Measurements from ENCODE around the gene CORO2A.

DNA sequence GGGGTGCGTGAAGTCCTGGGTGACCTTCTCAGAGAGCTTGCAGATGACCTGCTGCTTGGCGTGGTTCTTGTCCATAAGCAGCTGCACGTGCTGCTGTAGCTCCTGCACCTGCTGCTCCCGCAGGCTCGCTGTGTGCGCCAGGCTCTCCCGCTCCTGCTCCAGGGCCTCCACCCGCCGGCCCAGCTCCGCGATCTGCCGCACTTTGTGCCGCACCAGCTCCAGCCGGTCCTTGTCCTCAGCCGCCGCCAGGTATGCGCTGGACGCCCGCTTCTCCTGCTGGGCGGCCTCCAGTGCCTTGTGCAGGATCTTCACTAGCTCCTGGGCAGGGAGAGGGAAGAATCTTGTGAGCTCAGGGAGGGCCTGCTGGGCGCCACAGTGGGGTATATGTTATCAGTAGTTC, 28.5 kb upstream of the CORO2A start:
- TF ChIP-seq, protein P1, sequence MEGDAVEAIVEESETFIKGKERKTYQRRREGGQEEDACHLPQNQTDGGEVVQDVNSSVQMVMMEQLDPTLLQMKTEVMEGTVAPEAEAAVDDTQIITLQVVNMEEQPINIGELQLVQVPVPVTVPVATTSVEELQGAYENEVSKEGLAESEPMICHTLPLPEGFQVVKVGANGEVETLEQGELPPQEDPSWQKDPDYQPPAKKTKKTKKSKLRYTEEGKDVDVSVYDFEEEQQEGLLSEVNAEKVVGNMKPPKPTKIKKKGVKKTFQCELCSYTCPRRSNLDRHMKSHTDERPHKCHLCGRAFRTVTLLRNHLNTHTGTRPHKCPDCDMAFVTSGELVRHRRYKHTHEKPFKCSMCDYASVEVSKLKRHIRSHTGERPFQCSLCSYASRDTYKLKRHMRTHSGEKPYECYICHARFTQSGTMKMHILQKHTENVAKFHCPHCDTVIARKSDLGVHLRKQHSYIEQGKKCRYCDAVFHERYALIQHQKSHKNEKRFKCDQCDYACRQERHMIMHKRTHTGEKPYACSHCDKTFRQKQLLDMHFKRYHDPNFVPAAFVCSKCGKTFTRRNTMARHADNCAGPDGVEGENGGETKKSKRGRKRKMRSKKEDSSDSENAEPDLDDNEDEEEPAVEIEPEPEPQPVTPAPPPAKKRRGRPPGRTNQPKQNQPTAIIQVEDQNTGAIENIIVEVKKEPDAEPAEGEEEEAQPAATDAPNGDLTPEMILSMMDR (IDR thresholded peaks at IDR 0.05), result no peak
- no peak for TF ChIP-seq POLR2A (IDR thresholded peaks at IDR 0.05)
